Measurements from ENCODE around the gene NKIRAS1.

Gene NKIRAS1

DNA sequence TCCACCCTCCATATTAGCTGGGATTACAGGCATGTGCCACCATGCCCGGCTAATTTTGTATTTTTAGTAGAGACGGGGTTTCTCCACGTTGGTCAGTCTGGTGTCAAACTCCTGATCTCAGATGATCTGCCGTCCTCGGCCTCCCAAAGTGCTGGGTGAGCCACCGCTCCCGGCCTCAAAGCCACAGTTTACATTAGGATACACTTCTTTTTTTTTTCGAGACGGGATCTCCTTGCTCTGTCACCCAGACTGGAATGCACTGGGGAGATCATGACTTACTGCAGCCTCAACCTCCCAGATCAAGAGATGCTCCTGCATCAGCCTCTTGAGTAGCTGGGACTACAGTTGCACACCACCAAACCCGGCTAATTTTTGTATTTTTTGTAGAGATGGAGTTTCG, 25.8 kb upstream of the NKIRAS1 start:
- TF ChIP-seq REST (IDR thresholded peaks at IDR 0.05; ENCODE audit: insufficient read depth in 1 of 2, low read depth in 2 of 2, low read length in 2 of 2): no peak
- no peak for TF ChIP-seq SIN3A (IDR thresholded peaks at IDR 0.05; ENCODE audit: borderline replicate concordance, insufficient read depth, low read length)
- no peak for TF ChIP-seq POLR2AphosphoS5 (IDR thresholded peaks at IDR 0.05; ENCODE audit: low read depth, low read length)
- no peak for TF ChIP-seq TAF1 (IDR thresholded peaks at IDR 0.05; ENCODE audit: borderline replicate concordance, insufficient read depth, low read length)

DNA sequence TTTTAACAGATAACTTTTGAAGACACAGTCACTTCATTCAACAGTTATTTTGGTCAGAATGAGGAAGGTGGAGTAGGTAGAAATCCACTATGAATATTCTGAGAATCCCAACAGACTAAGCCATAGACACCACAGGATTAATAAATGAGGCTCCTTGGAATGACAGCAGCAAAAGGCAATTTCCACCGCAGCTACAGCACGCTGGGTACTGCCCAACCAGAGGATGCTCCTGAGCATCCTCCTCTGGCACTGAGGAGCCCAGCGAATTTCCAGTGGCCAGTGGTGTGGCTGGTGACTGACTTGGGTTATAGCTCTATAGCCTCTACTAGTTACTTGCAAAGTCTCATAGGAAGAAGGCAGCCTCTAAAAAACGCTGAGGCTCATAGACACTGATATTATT, 24.6 kb upstream of the NKIRAS1 start:
- TF ChIP-seq REST (IDR thresholded peaks at IDR 0.05; ENCODE audit: insufficient read depth in 1 of 2, low read depth in 2 of 2, low read length in 2 of 2): no peak

GRCh38 chr3:23940775-23941174, 24.0 kb upstream of the NKIRAS1 start:
- no peak for TF ChIP-seq FOXP2 (optimal IDR thresholded peaks at IDR 0.05; ENCODE audit: borderline replicate concordance, extremely low read depth, extremely low read length, insufficient read depth)
- TF ChIP-seq REST (IDR thresholded peaks at IDR 0.05; ENCODE audit: insufficient read depth in 1 of 2, low read depth in 2 of 2, low read length in 2 of 2): no peak
- TF ChIP-seq TAF1 (IDR thresholded peaks at IDR 0.05; ENCODE audit: borderline replicate concordance, insufficient read depth, low read length): no peak
- TF ChIP-seq POLR2AphosphoS5 (IDR thresholded peaks at IDR 0.05; ENCODE audit: low read depth, low read length): no peak
- TF ChIP-seq SIN3A (IDR thresholded peaks at IDR 0.05; ENCODE audit: borderline replicate concordance, insufficient read depth, low read length): no peak

- no peak for TF ChIP-seq FOXP2 (optimal IDR thresholded peaks at IDR 0.05; ENCODE audit: borderline replicate concordance, extremely low read depth, extremely low read length, insufficient read depth)
- no peak for TF ChIP-seq POLR2AphosphoS5 (IDR thresholded peaks at IDR 0.05; ENCODE audit: low read depth, low read length)
- no peak for TF ChIP-seq TAF1 (IDR thresholded peaks at IDR 0.05; ENCODE audit: borderline replicate concordance, insufficient read depth, low read length)
- TF ChIP-seq REST (IDR thresholded peaks at IDR 0.05; ENCODE audit: insufficient read depth in 1 of 2, low read depth in 2 of 2, low read length in 2 of 2): no peak
- no peak for TF ChIP-seq SIN3A (IDR thresholded peaks at IDR 0.05; ENCODE audit: borderline replicate concordance, insufficient read depth, low read length)
These were observed 21.9 kb upstream of the NKIRAS1 start for GRCh38 chr3:23938688-23939087.

DNA sequence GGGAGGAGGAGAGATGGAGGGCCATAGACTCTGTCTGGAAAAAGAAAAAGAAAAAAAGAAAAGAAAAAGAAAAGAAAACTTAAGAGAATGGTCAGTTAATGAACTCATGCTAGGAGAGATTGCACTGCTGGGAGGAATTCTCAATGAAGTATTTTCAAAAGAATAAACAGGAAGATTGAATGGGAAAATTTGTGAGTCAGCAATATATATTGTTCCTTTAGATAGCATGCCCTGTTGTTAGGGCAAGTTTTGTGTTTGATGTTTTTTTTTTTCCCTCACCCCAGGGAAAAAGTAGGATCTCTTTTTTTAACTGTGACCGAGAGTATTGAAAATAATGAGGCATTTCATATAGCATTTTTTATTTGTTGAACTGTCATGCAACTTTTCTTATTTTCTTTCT, 20.5 kb upstream of the NKIRAS1 start:
- no peak for TF ChIP-seq REST (IDR thresholded peaks at IDR 0.05; ENCODE audit: insufficient read depth in 1 of 2, low read depth in 2 of 2, low read length in 2 of 2)
- no peak for TF ChIP-seq SIN3A (IDR thresholded peaks at IDR 0.05; ENCODE audit: borderline replicate concordance, insufficient read depth, low read length)
- TF ChIP-seq TAF1 (IDR thresholded peaks at IDR 0.05; ENCODE audit: borderline replicate concordance, insufficient read depth, low read length): no peak
- TF ChIP-seq POLR2AphosphoS5 (IDR thresholded peaks at IDR 0.05; ENCODE audit: low read depth, low read length): no peak
- TF ChIP-seq FOXP2 (optimal IDR thresholded peaks at IDR 0.05; ENCODE audit: borderline replicate concordance, extremely low read depth, extremely low read length, insufficient read depth): no peak

All from PFSK-1 (cell line).